ENCODE results near the gene PARD6B.
"Not testable (repeated sequence)": the region's sequence is repeated elsewhere in the genome, so short reads cannot be mapped to it uniquely, and the experiment has no call there.

Gene PARD6B

GRCh38 chr20:50703651-50704438 lies 27.5 kb upstream of the PARD6B start:
- DNase-seq (ENCODE audit: low read depth, low spot score), result not testable (repeated sequence)

DNA sequence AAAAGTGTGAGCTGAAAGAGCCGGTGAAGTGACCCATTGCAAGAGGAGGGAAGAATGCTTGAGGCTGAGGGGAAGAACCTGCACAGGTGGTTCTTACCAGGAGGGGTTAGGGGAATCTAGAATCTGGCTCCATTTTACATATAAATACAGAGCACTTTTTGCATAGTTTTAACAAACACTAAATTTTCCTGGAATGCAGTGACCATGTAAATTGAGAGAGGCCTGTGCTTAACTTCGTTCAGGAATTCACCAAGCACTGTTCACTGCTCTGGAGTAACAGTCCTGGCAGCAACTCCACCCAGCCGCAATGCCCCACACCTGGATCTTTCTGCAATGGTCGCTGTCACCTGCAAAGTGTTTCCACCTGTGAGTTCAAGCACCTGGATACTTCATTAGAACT lies 26.9 kb upstream of the PARD6B start:
- no peak for DNase-seq (ENCODE audit: low read depth, low spot score)

GRCh38 chr20:50704971-50705370 lies 26.4 kb upstream of the PARD6B start:
- DNase-seq (ENCODE audit: low read depth, low spot score), result no peak

- DNase-seq (ENCODE audit: low read depth, low spot score), result no peak
Observed at GRCh38 chr20:50708845-50709635, 22.3 kb upstream of the PARD6B start.

GRCh38 chr20:50709636-50709973 lies 21.8 kb upstream of the PARD6B start:
- no peak for DNase-seq (ENCODE audit: low read depth, low spot score)

DNA sequence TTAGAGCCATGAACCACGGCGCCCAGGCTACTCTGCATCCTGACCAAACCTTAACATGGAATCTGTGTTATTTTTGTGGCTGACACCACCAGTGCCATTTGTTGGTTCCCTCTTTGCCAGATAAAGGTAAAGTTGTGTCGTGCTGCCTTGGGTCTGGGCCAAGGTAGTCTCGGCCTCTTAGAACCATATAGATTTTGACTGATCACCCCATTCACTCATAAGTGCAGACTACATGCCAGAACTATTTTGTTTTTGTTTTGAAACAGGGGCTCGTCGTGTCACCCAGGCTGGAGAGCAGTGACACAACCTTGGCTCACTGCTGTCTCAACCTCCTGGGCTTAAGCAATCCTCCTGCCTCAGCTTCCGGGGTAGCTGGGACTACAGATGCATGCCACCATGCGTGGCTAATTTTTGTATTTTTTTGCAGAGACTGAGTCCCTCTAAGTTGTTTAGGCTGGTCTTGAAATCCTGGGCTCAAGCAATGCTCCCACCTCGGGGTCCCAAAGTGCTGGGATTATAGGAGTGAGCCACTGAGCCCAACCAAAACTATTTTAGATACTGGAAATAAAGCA lies 20.8 kb upstream of the PARD6B start:
- no peak for DNase-seq (ENCODE audit: low read depth, low spot score)

DNA sequence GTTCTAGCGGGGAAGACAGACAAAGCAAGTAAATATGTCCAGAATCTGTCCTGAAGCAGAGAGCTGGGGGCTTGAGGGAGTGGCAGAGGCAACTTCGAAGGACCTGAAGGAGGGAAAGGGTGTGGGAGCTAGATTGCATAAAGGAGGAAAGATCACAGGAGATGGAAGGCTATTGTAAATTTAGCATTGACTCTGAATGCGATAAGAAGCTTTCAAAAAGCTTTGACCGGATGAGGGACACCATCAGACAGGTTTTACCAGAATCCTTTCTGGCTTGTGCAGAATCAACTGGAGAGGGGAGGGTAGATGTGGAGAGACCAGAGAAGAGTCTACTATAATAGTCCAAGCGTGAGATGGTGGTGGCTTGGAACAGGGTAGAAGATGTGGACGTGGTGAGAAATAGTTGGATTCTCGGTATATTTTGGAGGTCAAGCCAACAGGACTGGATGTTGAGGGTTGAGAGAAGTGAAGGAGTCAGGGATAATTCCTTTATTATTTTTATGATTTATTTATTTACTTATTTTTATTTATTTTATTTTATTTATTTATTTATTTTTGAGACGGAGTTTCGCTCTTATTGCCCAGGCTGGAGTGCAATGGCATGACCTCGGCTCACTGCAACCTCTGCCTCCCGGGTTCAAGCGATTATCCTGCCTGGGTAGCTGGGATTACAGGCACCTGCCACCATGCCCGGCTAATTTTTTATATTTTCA lies 20.1 kb upstream of the PARD6B start:
- DNase-seq (ENCODE audit: low read depth, low spot score), result no peak

DNA sequence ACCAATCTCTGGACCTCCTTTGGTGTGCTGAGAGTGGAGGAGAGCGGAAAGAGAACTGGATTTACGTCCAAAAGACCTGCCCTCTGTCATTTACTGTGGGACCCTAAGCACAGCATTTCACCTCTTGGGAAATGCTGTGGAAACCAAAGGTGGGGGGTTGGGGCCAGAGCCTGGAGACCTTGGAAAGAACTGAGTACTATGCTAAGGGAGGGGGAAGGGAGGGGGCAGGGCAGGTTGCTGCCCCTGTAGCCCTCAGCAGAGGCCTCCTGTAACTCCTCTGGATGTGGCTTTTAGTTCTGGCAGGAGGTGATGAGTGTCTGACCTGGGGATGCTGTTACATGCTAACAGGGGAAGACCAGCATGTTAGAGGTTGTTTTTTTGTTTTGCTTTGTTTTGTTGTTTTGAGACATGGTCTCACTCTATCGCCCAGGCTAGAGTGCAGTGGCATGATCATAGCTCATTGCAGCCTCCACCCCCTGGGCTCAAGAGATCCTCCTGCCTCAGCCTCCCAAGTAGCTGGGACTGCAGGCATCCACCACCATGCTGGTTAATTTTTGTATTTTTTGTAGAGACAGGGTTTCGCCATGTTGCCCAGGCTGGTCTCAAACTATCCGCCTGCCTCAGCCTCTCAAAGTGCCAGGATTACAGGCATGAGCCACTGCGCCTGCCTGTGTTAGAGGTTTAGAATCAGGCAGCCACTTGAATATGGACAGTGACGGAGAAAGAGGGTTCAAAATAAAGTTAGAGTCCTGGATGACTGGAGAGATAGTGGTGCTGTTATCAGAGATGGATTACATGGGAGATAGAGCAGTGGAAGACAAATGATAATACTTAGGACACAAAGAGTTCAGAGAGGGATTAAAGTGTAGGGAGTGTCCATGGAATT lies 18.4 kb upstream of the PARD6B start:
- DNase-seq (ENCODE audit: low read depth, low spot score), result no peak

DNA sequence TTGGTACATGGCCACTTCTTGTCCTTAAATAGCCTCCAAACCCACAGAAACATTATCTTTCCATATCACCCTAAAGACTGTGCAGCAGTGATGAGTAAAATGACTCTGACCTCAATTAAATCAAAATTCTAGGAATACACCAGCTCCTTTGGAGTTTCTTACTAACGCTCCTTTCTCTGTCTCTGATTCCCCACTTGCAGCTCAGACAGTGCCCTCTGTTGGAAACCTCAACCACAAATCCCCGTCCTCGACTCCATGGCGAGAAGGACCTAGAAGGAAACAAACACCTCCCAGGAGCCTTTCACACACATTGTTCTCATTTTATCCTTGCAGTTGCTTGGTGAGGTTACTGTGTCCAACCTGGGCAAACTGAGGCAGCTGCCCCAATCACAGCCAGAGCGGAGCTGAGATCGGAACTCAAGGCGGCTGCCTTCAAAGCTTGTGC lies 17.7 kb upstream of the PARD6B start:
- DNase-seq (ENCODE audit: low read depth, low spot score), result no peak

DNA sequence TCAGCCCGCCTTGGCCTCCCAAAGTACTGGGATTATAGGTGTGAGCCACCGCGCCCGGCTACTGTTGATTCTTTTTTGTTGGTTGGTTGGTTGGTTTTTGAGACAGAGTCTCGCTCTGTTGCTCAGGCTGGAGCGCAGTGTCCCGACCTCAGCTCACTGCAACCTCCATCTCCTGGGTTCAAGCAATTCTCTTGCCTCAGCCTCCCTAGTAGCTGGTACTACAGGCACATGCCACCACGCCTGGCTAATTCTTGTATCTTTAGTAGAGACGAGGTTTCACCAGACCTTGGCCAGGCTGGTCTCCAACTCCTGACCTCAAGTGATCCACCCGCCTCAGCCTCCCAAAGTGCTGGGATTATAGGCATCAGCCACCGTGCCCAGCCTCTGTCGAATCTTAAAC lies 17.0 kb upstream of the PARD6B start:
- DNase-seq (ENCODE audit: low read depth, low spot score), result not testable (repeated sequence)

DNA sequence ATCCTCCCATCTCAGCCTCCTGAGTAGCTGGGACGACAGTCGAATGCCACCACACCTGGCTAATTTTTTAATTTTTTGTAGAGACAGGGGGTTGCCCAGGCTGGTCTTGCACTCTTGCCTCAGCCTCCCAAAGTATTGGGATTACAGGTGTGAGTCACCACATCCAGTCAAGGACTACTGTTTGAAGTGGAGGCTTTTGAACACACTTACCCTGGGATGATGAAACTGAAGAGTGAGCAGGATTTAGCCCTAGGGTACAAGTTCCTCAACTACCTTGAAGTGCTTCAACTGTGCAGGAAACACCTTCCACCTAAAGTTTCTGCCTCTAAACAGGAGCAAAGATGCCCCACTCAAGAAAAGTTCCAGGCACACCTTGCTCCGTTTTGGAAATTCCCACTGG lies 15.7 kb upstream of the PARD6B start:
- DNase-seq (ENCODE audit: low read depth, low spot score), result no peak

GRCh38 chr20:50716518-50716917 lies 14.9 kb upstream of the PARD6B start:
- no peak for DNase-seq (ENCODE audit: low read depth, low spot score)

GRCh38 chr20:50717312-50717711 lies 14.1 kb upstream of the PARD6B start:
- no peak for DNase-seq (ENCODE audit: low read depth, low spot score)

DNA sequence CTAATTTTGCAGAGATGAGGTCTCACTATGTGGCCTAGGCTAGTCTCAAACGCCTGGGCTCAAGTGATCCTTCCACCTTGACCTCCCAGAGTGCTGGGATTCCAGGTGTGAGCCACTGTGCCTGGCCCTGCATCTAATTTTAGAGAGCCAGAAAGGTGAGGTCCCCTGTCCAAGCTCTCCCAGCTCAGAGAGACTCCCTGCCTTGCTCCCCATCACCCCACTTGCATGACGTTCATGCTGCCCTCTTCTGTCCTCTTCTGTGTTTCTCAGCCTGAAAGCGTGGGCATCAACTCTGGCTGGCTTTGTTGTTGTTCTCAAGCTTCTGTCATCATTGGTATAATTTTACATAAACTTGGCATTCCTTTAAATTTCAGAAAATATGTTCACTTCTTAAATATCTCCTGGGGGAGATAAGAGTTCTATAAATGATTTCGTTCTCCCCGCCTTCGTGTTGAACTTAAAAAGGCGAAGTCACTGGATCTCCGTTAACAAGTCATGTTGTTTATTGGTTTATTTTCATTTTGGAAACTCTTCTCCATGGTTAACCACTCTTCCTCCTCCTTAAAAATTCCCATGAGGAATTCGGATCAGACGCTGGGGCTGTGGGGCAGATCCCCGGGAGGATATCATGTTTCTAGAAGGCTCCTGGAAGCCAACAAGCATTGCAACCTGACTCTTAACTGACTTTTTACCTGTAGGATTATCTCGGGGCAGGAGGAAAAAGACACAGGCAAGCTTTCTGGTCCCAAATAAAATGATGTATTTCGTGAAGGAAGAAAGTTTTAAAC lies 13.2 kb upstream of the PARD6B start:
- DNase-seq (ENCODE audit: low read depth, low spot score), result no peak

GRCh38 chr20:50719328-50719727 lies 12.1 kb upstream of the PARD6B start:
- DNase-seq (ENCODE audit: low read depth, low spot score), result no peak

DNA sequence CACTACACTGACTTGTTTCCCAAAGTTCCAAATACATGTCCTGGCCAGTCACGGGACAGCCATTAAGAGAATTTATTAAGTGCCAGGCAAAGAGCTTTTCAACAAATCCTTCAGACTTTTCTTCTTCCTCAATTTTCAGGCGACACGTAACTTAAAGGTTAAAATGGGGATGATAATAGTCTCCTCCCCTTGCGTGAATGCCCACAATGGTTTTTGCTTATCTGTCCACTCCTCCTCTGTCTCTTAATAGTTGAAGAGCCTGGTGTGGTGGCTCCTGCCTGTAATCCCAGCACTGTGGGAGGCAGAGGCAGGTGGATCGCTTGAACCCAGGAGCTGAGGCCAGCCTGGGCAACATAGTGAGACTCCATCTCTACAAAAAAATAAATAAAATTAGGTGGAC lies 11.4 kb upstream of the PARD6B start:
- DNase-seq (ENCODE audit: low read depth, low spot score), result no peak

DNA sequence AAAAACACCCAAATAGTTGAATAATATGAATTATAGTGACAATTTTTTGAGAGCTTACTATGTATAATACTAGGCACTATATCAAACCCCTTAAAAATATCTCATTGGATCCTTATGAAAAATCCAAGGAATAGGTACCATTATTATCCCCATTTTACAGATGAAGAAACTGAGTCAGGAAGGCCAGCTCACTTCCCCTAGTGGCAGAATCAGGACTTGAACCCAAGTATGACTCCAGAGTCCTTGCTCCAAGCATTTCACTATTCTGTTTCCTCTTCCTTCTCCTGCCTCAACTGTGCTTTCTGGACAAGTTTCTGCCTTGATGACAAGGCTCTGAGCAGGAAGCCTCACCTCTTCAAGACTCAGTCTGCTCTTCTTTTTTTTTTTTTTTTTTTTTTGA lies 10.8 kb upstream of the PARD6B start:
- no peak for DNase-seq (ENCODE audit: low read depth, low spot score)

DNA sequence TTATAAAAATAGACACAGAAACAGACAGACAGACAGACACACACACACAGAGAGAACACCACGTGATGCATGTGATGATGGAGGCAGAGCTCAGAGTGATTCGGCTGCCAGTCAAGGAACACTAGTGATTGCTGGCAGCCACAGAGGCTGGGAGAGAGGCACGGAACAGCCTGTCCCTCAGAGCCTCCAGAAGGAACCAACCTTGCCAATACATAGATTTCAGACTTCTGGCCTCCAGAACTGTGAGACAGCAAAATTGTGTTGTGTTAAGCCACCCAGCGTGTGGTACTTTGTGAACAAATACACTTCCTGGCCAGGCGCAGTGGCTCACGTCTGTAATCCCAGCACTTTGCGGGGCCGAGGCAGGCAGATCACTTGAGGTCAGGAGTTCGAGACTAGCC lies 9.5 kb upstream of the PARD6B start:
- DNase-seq (ENCODE audit: low read depth, low spot score), result no peak

- no peak for DNase-seq (ENCODE audit: low read depth, low spot score)
Observed at GRCh38 chr20:50722424-50723155, 8.8 kb upstream of the PARD6B start.

GRCh38 chr20:50723672-50724071 lies 7.7 kb upstream of the PARD6B start:
- no peak for DNase-seq (ENCODE audit: low read depth, low spot score)
